Measurements from ENCODE around the gene PADI1.

DNA sequence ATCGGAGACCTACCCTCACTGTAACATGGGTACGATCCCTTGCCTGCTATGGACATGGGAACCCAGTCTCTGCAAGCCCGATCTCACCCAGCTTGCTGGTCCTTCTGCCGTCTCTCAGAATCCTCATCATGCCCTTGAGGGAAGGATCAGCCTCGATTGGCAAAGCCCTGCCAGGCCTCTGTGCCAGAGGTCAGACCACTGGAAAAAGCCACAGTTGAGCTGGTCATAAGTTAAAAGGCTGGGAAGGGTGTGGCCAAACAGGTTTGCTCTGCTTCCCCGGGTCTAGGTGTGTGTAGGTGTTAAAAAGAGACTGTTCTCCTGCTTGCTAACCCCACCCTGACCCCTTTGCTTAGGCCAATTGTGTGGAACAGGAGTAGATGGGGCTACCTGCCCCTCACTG is 24.5 kb downstream of the PADI1 start:
- TF ChIP-seq, protein P1, sequence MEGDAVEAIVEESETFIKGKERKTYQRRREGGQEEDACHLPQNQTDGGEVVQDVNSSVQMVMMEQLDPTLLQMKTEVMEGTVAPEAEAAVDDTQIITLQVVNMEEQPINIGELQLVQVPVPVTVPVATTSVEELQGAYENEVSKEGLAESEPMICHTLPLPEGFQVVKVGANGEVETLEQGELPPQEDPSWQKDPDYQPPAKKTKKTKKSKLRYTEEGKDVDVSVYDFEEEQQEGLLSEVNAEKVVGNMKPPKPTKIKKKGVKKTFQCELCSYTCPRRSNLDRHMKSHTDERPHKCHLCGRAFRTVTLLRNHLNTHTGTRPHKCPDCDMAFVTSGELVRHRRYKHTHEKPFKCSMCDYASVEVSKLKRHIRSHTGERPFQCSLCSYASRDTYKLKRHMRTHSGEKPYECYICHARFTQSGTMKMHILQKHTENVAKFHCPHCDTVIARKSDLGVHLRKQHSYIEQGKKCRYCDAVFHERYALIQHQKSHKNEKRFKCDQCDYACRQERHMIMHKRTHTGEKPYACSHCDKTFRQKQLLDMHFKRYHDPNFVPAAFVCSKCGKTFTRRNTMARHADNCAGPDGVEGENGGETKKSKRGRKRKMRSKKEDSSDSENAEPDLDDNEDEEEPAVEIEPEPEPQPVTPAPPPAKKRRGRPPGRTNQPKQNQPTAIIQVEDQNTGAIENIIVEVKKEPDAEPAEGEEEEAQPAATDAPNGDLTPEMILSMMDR (IDR thresholded peaks at IDR 0.05) = no peak
- no peak for TF ChIP-seq POLR2A (IDR thresholded peaks at IDR 0.05; ENCODE audit: low read depth)
